K562 (cell line): ENCODE data around the gene CSNK1G2. TPM values are rescaled to one million over a fixed set of nuclear protein-coding genes. Genes with fewer than 3 reads are reported as not detected.

ENCODE experiments used
- ATAC-seq: fragments of 200-7000 bp; cut with Tn5 transposase; 3 replicates; pipeline ENCODE4 v1.9.1; 2020; ENCODE audit warnings: moderate library complexity
- BruUV-seq: library from RNA; stranded (reverse); fragments of 400-500 nt; replicated peaks from 2 replicates; lab custom pipeline; 2021; lab: Mats Ljungman, UMichigan
- CTCF ChIA-PET: fragments of 300-600 bp; formaldehyde crosslinking; extraction: SDS; loops from one replicate; lab custom pipeline; 2021; ENCODE audit warnings: low intra/inter-chr PET ratio; lab: Yijun Ruan, JAX
- POLR2A ChIA-PET: fragments of 300-600, 350-650 bp; sonication (Branson Sonifier 250); formaldehyde crosslinking; extraction: SDS; loops from one replicate; lab custom pipeline; 2021; ENCODE audit warnings: antibody characterized with exemption, inconsistent platforms; lab: Yijun Ruan, JAX
- DNase-seq, 4 experiments: peaks; one replicate each; pipeline versions ENCODE4 v3.0.0 to v3.0.0-alpha.2; 2011 to 2018; ENCODE audit warnings: low spot score in 3 of 4, mixed read lengths in 3 of 4; ENCODE audit errors: extremely low read depth in 1 of 4
- FAIRE-seq: peaks from 2 replicates; lab custom pipeline; 2011; peaks lifted over from hg19 to GRCh38; lab: Jason Lieb, UNC
- H2AFZ ChIP-seq: 2 replicates; pipeline ENCODE4 v1.6.0; 2011; ENCODE audit warnings: low read depth, low read length, control low read depth, inconsistent platforms
- H3K27ac ChIP-seq: fragments of 200-600 bp; 3 replicates; pipeline ENCODE4 v1.8.0; 2011; ENCODE audit warnings: low read depth, mild to moderate bottlenecking, control low read depth, inconsistent platforms, low read length, moderate library complexity, mixed read lengths; ENCODE audit errors: extremely low read depth
- H3K27me3 ChIP-seq, 2 experiments: fragments of 300-600 bp in 1 of 2; 2 replicates in 1 of 2; 3 replicates in 1 of 2; pipeline versions ENCODE4 v1.6.0 to v1.8.0; 2011; ENCODE audit warnings: inconsistent platforms in 2 of 2, low read length in 2 of 2, mild to moderate bottlenecking in 1 of 2, mixed read lengths in 1 of 2, moderate library complexity in 1 of 2; ENCODE audit not compliant: control insufficient read depth in 2 of 2, insufficient read depth in 2 of 2
- H3K36me3 ChIP-seq: fragments of 300-600 bp; 3 replicates; pipeline ENCODE4 v1.8.0; 2011; ENCODE audit warnings: mild to moderate bottlenecking, low read length, inconsistent platforms; ENCODE audit not compliant: control insufficient read depth, insufficient read depth
- H3K4me1 ChIP-seq, 2 experiments: fragments of 200-600 bp in 1 of 2; replicated peaks in 1 of 2; 2 replicates in 1 of 2; 3 replicates in 1 of 2; pipeline versions ENCODE4 v1.5.1 to v1.8.0; 2011; ENCODE audit warnings: inconsistent platforms in 2 of 2, low read length in 2 of 2, mild to moderate bottlenecking in 1 of 2, mixed read lengths in 1 of 2, moderate library complexity in 1 of 2; ENCODE audit not compliant: control insufficient read depth in 2 of 2, insufficient read depth in 2 of 2
- H3K4me2 ChIP-seq: 2 replicates; pipeline ENCODE4 v1.6.1; 2011; ENCODE audit warnings: low read length, control low read depth, inconsistent platforms, mixed read lengths; ENCODE audit not compliant: insufficient read depth
- H3K4me3 ChIP-seq: fragments of 200-600 bp; sonication (generic), shearing (Covaris generic); 2 replicates; pipeline ENCODE4 v1.5.1; 2016; ENCODE audit warnings: control low read depth, inconsistent platforms
- H3K79me2 ChIP-seq: fragments of 200-600 bp; 3 replicates; pipeline ENCODE4 v1.8.0; 2011; ENCODE audit warnings: low read length, inconsistent platforms; ENCODE audit not compliant: control insufficient read depth, insufficient read depth
- H3K9ac ChIP-seq, 2 experiments: 2 replicates each; pipeline versions ENCODE4 v1.6.0 to v1.6.1; 2011; ENCODE audit warnings: low read depth in 2 of 2, low read length in 2 of 2, control low read depth in 1 of 2, inconsistent platforms in 1 of 2, mild to moderate bottlenecking in 1 of 2, mixed read lengths in 1 of 2; ENCODE audit not compliant: insufficient read depth in 1 of 2
- H3K9me1 ChIP-seq: one replicate; pipeline ENCODE4 v1.6.0; 2011; ENCODE audit warnings: inconsistent platforms, mild to moderate bottlenecking, low read length, moderate library complexity; ENCODE audit not compliant: control insufficient read depth, insufficient read depth
- H3K9me3 ChIP-seq: replicated peaks from 2 replicates; pipeline ENCODE4 v1.5.1; 2011; ENCODE audit warnings: low read depth, low read length, inconsistent platforms; ENCODE audit not compliant: control insufficient read depth, insufficient read depth
- H4K20me1 ChIP-seq: replicated peaks from 2 replicates; pipeline ENCODE4 v1.6.1; 2011; ENCODE audit warnings: low read length, inconsistent platforms, mixed read lengths; ENCODE audit not compliant: control insufficient read depth, insufficient read depth
- CBX2 ChIP-seq: fragments of 200-600 bp; sonication (generic); IDR thresholded peaks from one replicate; pipeline ENCODE4 v1.6.1; 2012; ENCODE audit warnings: mild to moderate bottlenecking, low read length, inconsistent platforms; ENCODE audit not compliant: insufficient read depth, poor library complexity, severe bottlenecking
- CSDE1 ChIP-seq, 2 experiments: fragments of 450-650 bp; IDR thresholded peaks; 2 replicates each; pipeline ENCODE4 v1.6.1; 2016; ENCODE audit warnings: mild to moderate bottlenecking in 1 of 2
- FIP1L1 ChIP-seq: fragments of 200-400 bp; formaldehyde crosslinking; IDR thresholded peaks from 2 replicates; pipeline ENCODE4 v1.6.1; 2018; ENCODE audit warnings: mild to moderate bottlenecking, low read depth, low read length; ENCODE audit not compliant: poor library complexity, severe bottlenecking
- GABPB1 ChIP-seq: sonication (generic); formaldehyde crosslinking; IDR thresholded peaks from 2 replicates; pipeline ENCODE4 v1.8.0; 2022; ENCODE audit warnings: mild to moderate bottlenecking, missing genetic modification reagents
- GTF2E2 ChIP-seq: fragments of 200-800 bp; sonication (Bioruptor generic); IDR thresholded peaks from 2 replicates; pipeline ENCODE4 v1.6.1; 2016; ENCODE audit warnings: missing genetic modification characterization, missing compliant biosample characterization
- MAFK ChIP-seq: IDR thresholded peaks from 2 replicates; pipeline ENCODE4 v1.6.1; 2011; ENCODE audit warnings: low read length, improper control_type of control experiment
- POLR2AphosphoS2 ChIP-seq: IDR thresholded peaks from 2 replicates; pipeline ENCODE4 v1.6.1; 2012; ENCODE audit warnings: low read length, improper control_type of control experiment
- POLR2G ChIP-seq: fragments of 200-400 bp; formaldehyde crosslinking; IDR thresholded peaks from 2 replicates; pipeline ENCODE4 v1.6.1; 2017; ENCODE audit warnings: low read depth, mild to moderate bottlenecking, antibody characterized with exemption, low read length, moderate library complexity
- PTRF ChIP-seq: fragments of 450-650 bp; IDR thresholded peaks from 2 replicates; pipeline ENCODE4 v1.6.1; 2016; ENCODE audit warnings: mild to moderate bottlenecking, missing genetic modification characterization, missing compliant biosample characterization
- RBM22 ChIP-seq: fragments of 200-400 bp; formaldehyde crosslinking; IDR thresholded peaks from 2 replicates; pipeline ENCODE4 v1.6.1; 2018; ENCODE audit warnings: low read length, low read depth; ENCODE audit not compliant: poor library complexity, severe bottlenecking
- THAP12 ChIP-seq: fragments of 250-450 bp; sonication (Bioruptor Pico); IDR thresholded peaks from 2 replicates; pipeline ENCODE4 v1.9.0; 2021; ENCODE audit warnings: mild to moderate bottlenecking, inconsistent platforms
- ZNF384 ChIP-seq: IDR thresholded peaks from 2 replicates; pipeline ENCODE4 v1.6.1; 2012; ENCODE audit warnings: low read depth, low read length, improper control_type of control experiment
- ZNF75A ChIP-seq: fragments of 450-650 bp; formaldehyde crosslinking; IDR thresholded peaks from 2 replicates; pipeline ENCODE4 v1.4.0; 2020; ENCODE audit warnings: mild to moderate bottlenecking
- ZNF79 ChIP-seq: fragments of 250-450 bp; sonication (Bioruptor Pico); IDR thresholded peaks from 2 replicates; pipeline ENCODE4 v1.4.0; 2020; ENCODE audit warnings: low read depth, mild to moderate bottlenecking, moderate library complexity
- WGBS: fragments of 100-300 bp; shearing (Covaris generic); methylation state at CpG from one replicate; pipeline ENCODE4 v1.1.6; 2016; ENCODE audit warnings: low coverage, mixed read lengths; ENCODE audit not compliant: insufficient coverage; ENCODE audit errors: missing lambda C conversion rate; 5-methylcytosine and 5-hydroxymethylcytosine counted together
- in situ Hi-C: fragments of 300-500 bp; cut with MboI; formaldehyde crosslinking; loops from 4 replicates; pipeline ENCODE4 v1.15.0; 2018; ENCODE audit warnings: inconsistent platforms, mixed read lengths
- intact Hi-C: fragments of 100-400 bp; cut with micrococcal nuclease; formaldehyde crosslinking; loops from 2 replicates; pipeline ENCODE4 v1.14.2; 2022
- polyA plus RNA-seq, 8 experiments: library from polyadenylated mRNA; depleted of rRNA in 4 of 8; stranded (reverse) in 5 of 8; unstranded in 3 of 8; fragments of >200 nt; fragmentation: Nextera tagmentation in 2 of 8; fragmentation: Illumina TruSeq in 1 of 8; extraction: Ambion mirVana in 2 of 8; extraction: Trizol in 1 of 8; gene quantifications; 2 replicates each; pipeline versions ENCODE4 v1.2.1 to v1.2.3, GENCODE V29; 2011 to 2014; ENCODE audit warnings: inconsistent platforms in 1 of 8, missing spikeins in 1 of 8
- total RNA-seq, 7 experiments: library from RNA; depleted of rRNA in 6 of 7; stranded (reverse); fragments of >200 nt in 6 of 7; fragmentation: Illumina TruSeq in 2 of 7; extraction: Trizol in 2 of 7; gene quantifications; 2 replicates each; pipeline versions ENCODE4 v1.2.1 to v1.2.3, GENCODE V29; 2011 to 2021; ENCODE audit warnings: low replicate concordance in 1 of 7
- TF ChIP-seq, protein P1 (sequence below): sonication (generic); formaldehyde crosslinking; IDR thresholded peaks from 2 replicates; pipeline ENCODE4 v1.8.1; 2023; ENCODE audit warnings: mild to moderate bottlenecking, missing genetic modification reagents

The CSNK1G2 gene
- total and polyA plus RNA-seq, 9 of the 15 experiments (the other 6 are each of a cell fraction or from before 2014, with no cell fraction given): 0.48 to 119 (median 49.5) TPM

GRCh38 chr19:1986357-1987162 lies 45.6 kb downstream of the CSNK1G2 start:
- no peak overlapping the region for H2AFZ ChIP-seq
- intact Hi-C loops: no loop called here
- H3K27me3 ChIP-seq: no peaks in the 10 kb centered on the region
- H3K9me1 ChIP-seq: no peaks in the 10 kb centered on the region
- no peaks in the 10 kb centered on the region for H3K9me3 ChIP-seq
- ATAC-seq (peak; percentile 19), DNase-seq (no peak), FAIRE-seq (no peak)
- H3K4me1 ChIP-seq: peaks cover 0 to 53% of the 10 kb centered on the region in 2 experiments; a peak in 2 of 5 replicates
- no peaks in the 10 kb centered on the region; the same call in 1 of the 2 replicates for H4K20me1 ChIP-seq
- H3K4me3 ChIP-seq: no peak overlapping the region
- no peak overlapping the region for H3K27ac ChIP-seq
- BruUV-seq: TSS peak; percentile 41
- H3K79me2 ChIP-seq: no peaks in the 10 kb centered on the region
- H3K9ac ChIP-seq: 0 out of 4 replicates have a peak overlapping the region, but pooled peaks of 1 of the 2 experiments have one; percentile 5
- no peak overlapping the region for H3K4me2 ChIP-seq
- 89% methylated on average over 28 of the region's 42 CpGs for WGBS
- H3K36me3 ChIP-seq: peaks cover 44% of the 10 kb centered on the region; the same call in 1 of the 3 replicates
- ChIA-PET POLR2A (no interaction called here), CTCF (no interaction called here)
- in situ Hi-C loops: no loop called here
- TF ChIP-seq GABPB1 (CRISPR knock-in tag) (no peak), CBX2 (no peak), MAFK (no peak), ZNF384 (no peak), CSDE1 (IDR thresholded peaks at IDR 0.05) (no peak), POLR2G (peak; percentile 74), GTF2E2 (tag) (no peak), THAP12 (CRISPR knock-in tag) (no peak), PTRF (tag) (no peak), ZNF79 (CRISPR knock-in tag) (no peak), RBM22 (no peak), ZNF75A (CRISPR knock-in tag) (no peak), POLR2AphosphoS2 (peak; percentile 47; the same call in 1 of the 2 replicates), FIP1L1 (peak; percentile 57)
- TF ChIP-seq, protein P1, sequence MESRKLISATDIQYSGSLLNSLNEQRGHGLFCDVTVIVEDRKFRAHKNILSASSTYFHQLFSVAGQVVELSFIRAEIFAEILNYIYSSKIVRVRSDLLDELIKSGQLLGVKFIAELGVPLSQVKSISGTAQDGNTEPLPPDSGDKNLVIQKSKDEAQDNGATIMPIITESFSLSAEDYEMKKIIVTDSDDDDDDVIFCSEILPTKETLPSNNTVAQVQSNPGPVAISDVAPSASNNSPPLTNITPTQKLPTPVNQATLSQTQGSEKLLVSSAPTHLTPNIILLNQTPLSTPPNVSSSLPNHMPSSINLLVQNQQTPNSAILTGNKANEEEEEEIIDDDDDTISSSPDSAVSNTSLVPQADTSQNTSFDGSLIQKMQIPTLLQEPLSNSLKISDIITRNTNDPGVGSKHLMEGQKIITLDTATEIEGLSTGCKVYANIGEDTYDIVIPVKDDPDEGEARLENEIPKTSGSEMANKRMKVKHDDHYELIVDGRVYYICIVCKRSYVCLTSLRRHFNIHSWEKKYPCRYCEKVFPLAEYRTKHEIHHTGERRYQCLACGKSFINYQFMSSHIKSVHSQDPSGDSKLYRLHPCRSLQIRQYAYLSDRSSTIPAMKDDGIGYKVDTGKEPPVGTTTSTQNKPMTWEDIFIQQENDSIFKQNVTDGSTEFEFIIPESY (CRISPR knock-in tag): 0 out of 2 replicates have a peak, but pooled peaks have one; percentile 50
